Prostate gland (tissue), 2 donors: Measurements from ENCODE around the gene FASLG.

Source experiments
- CTCF ChIP-seq, 4 experiments: fragments of 200-600 bp in 2 of 4; fragments of 450-650 bp in 2 of 4; sonication (generic) in 2 of 4; IDR thresholded peaks; 1 replicate in 3 of 4; 2 replicates in 1 of 4; pipeline ENCODE4 v1.5.1; 2016 to 2019; ENCODE audit warnings: antibody characterized with exemption in 4 of 4, mild to moderate bottlenecking in 2 of 4, moderate library complexity in 2 of 4
- POLR2AphosphoS5 ChIP-seq: sonication (generic); formaldehyde crosslinking; IDR thresholded peaks from one replicate; pipeline ENCODE4 v1.6.1; 2017; ENCODE audit warnings: antibody characterized with exemption

GRCh38 chr1:172638885-172639831 is 19.7 kb upstream of the FASLG start:
- no peak for TF ChIP-seq CTCF (IDR thresholded peaks at IDR 0.05)
- no peak for TF ChIP-seq POLR2AphosphoS5
